K562 (cell line): ENCODE measurements around the gene TAP2. TPM values are rescaled to one million over a fixed set of nuclear protein-coding genes. Genes with fewer than 3 reads are reported as not detected.
"Not testable (repeated sequence)": the region's sequence is repeated elsewhere in the genome, so short reads cannot be mapped to it uniquely, and the experiment has no call there.

Experiments
- ATAC-seq: fragments of 200-7000 bp; cut with Tn5 transposase; 3 replicates; pipeline ENCODE4 v1.9.1; 2020; ENCODE audit warnings: moderate library complexity
- BruUV-seq: library from RNA; stranded (reverse); fragments of 400-500 nt; replicated peaks from 2 replicates; lab custom pipeline; 2021; lab: Mats Ljungman, UMichigan
- CTCF ChIA-PET: fragments of 300-600 bp; formaldehyde crosslinking; extraction: SDS; loops from one replicate; lab custom pipeline; 2021; ENCODE audit warnings: low intra/inter-chr PET ratio; lab: Yijun Ruan, JAX
- POLR2A ChIA-PET: fragments of 300-600, 350-650 bp; sonication (Branson Sonifier 250); formaldehyde crosslinking; extraction: SDS; loops from one replicate; lab custom pipeline; 2021; ENCODE audit warnings: antibody characterized with exemption, inconsistent platforms; lab: Yijun Ruan, JAX
- DNase-seq, 4 experiments: peaks; one replicate each; pipeline versions ENCODE4 v3.0.0 to v3.0.0-alpha.2; 2011 to 2018; ENCODE audit warnings: low spot score in 3 of 4, mixed read lengths in 3 of 4; ENCODE audit errors: extremely low read depth in 1 of 4
- FAIRE-seq: peaks from 2 replicates; lab custom pipeline; 2011; peaks lifted over from hg19 to GRCh38; lab: Jason Lieb, UNC
- H2AFZ ChIP-seq: 2 replicates; pipeline ENCODE4 v1.6.0; 2011; ENCODE audit warnings: low read depth, low read length, control low read depth, inconsistent platforms
- H3K27ac ChIP-seq: fragments of 200-600 bp; 3 replicates; pipeline ENCODE4 v1.8.0; 2011; ENCODE audit warnings: low read depth, mild to moderate bottlenecking, control low read depth, inconsistent platforms, low read length, moderate library complexity, mixed read lengths; ENCODE audit errors: extremely low read depth
- H3K27me3 ChIP-seq, 2 experiments: fragments of 300-600 bp in 1 of 2; 2 replicates in 1 of 2; 3 replicates in 1 of 2; pipeline versions ENCODE4 v1.6.0 to v1.8.0; 2011; ENCODE audit warnings: inconsistent platforms in 2 of 2, low read length in 2 of 2, mild to moderate bottlenecking in 1 of 2, mixed read lengths in 1 of 2, moderate library complexity in 1 of 2; ENCODE audit not compliant: control insufficient read depth in 2 of 2, insufficient read depth in 2 of 2
- H3K36me3 ChIP-seq: fragments of 300-600 bp; 3 replicates; pipeline ENCODE4 v1.8.0; 2011; ENCODE audit warnings: mild to moderate bottlenecking, low read length, inconsistent platforms; ENCODE audit not compliant: control insufficient read depth, insufficient read depth
- H3K4me1 ChIP-seq, 2 experiments: fragments of 200-600 bp in 1 of 2; replicated peaks in 1 of 2; 2 replicates in 1 of 2; 3 replicates in 1 of 2; pipeline versions ENCODE4 v1.5.1 to v1.8.0; 2011; ENCODE audit warnings: inconsistent platforms in 2 of 2, low read length in 2 of 2, mild to moderate bottlenecking in 1 of 2, mixed read lengths in 1 of 2, moderate library complexity in 1 of 2; ENCODE audit not compliant: control insufficient read depth in 2 of 2, insufficient read depth in 2 of 2
- H3K4me2 ChIP-seq: 2 replicates; pipeline ENCODE4 v1.6.1; 2011; ENCODE audit warnings: low read length, control low read depth, inconsistent platforms, mixed read lengths; ENCODE audit not compliant: insufficient read depth
- H3K4me3 ChIP-seq: fragments of 200-600 bp; sonication (generic), shearing (Covaris generic); 2 replicates; pipeline ENCODE4 v1.5.1; 2016; ENCODE audit warnings: control low read depth, inconsistent platforms
- H3K79me2 ChIP-seq: fragments of 200-600 bp; 3 replicates; pipeline ENCODE4 v1.8.0; 2011; ENCODE audit warnings: low read length, inconsistent platforms; ENCODE audit not compliant: control insufficient read depth, insufficient read depth
- H3K9ac ChIP-seq, 2 experiments: 2 replicates each; pipeline versions ENCODE4 v1.6.0 to v1.6.1; 2011; ENCODE audit warnings: low read depth in 2 of 2, low read length in 2 of 2, control low read depth in 1 of 2, inconsistent platforms in 1 of 2, mild to moderate bottlenecking in 1 of 2, mixed read lengths in 1 of 2; ENCODE audit not compliant: insufficient read depth in 1 of 2
- H3K9me1 ChIP-seq: one replicate; pipeline ENCODE4 v1.6.0; 2011; ENCODE audit warnings: inconsistent platforms, mild to moderate bottlenecking, low read length, moderate library complexity; ENCODE audit not compliant: control insufficient read depth, insufficient read depth
- H3K9me3 ChIP-seq: replicated peaks from 2 replicates; pipeline ENCODE4 v1.5.1; 2011; ENCODE audit warnings: low read depth, low read length, inconsistent platforms; ENCODE audit not compliant: control insufficient read depth, insufficient read depth
- H4K20me1 ChIP-seq: replicated peaks from 2 replicates; pipeline ENCODE4 v1.6.1; 2011; ENCODE audit warnings: low read length, inconsistent platforms, mixed read lengths; ENCODE audit not compliant: control insufficient read depth, insufficient read depth
- SIN3B ChIP-seq: fragments of 450-650 bp; IDR thresholded peaks from 2 replicates; pipeline ENCODE4 v1.6.1; 2017; ENCODE audit warnings: low read depth, mild to moderate bottlenecking, moderate library complexity
- ZBTB7A ChIP-seq: IDR thresholded peaks from 2 replicates; pipeline ENCODE4 v1.6.1; 2011; ENCODE audit warnings: low read depth, mild to moderate bottlenecking, low read length, moderate library complexity, borderline replicate concordance; ENCODE audit not compliant: control insufficient read depth
- ZNF445 ChIP-seq: fragments of 250-450 bp; sonication (Bioruptor Pico); IDR thresholded peaks from 2 replicates; pipeline ENCODE4 v1.4.0; 2020; ENCODE audit warnings: low read depth, mild to moderate bottlenecking, moderate library complexity
- ZNF583 ChIP-seq: fragments of 250-450 bp; sonication (Bioruptor Pico); IDR thresholded peaks from 2 replicates; pipeline ENCODE4 v1.4.0; 2020
- ZZZ3 ChIP-seq: fragments of 450-650 bp; IDR thresholded peaks from 2 replicates; pipeline ENCODE4 v1.6.1; 2016; ENCODE audit warnings: antibody characterized with exemption, mild to moderate bottlenecking, moderate library complexity
- WGBS: fragments of 100-300 bp; shearing (Covaris generic); methylation state at CpG from one replicate; pipeline ENCODE4 v1.1.6; 2016; ENCODE audit warnings: low coverage, mixed read lengths; ENCODE audit not compliant: insufficient coverage; ENCODE audit errors: missing lambda C conversion rate; 5-methylcytosine and 5-hydroxymethylcytosine counted together
- in situ Hi-C: fragments of 300-500 bp; cut with MboI; formaldehyde crosslinking; loops from 4 replicates; pipeline ENCODE4 v1.15.0; 2018; ENCODE audit warnings: inconsistent platforms, mixed read lengths
- intact Hi-C: fragments of 100-400 bp; cut with micrococcal nuclease; formaldehyde crosslinking; loops from 2 replicates; pipeline ENCODE4 v1.14.2; 2022
- polyA plus RNA-seq, 8 experiments: library from polyadenylated mRNA; depleted of rRNA in 4 of 8; stranded (reverse) in 5 of 8; unstranded in 3 of 8; fragments of >200 nt; fragmentation: Nextera tagmentation in 2 of 8; fragmentation: Illumina TruSeq in 1 of 8; extraction: Ambion mirVana in 2 of 8; extraction: Trizol in 1 of 8; gene quantifications; 2 replicates each; pipeline versions ENCODE4 v1.2.1 to v1.2.3, GENCODE V29; 2011 to 2014; ENCODE audit warnings: inconsistent platforms in 1 of 8, missing spikeins in 1 of 8
- total RNA-seq, 7 experiments: library from RNA; depleted of rRNA in 6 of 7; stranded (reverse); fragments of >200 nt in 6 of 7; fragmentation: Illumina TruSeq in 2 of 7; extraction: Trizol in 2 of 7; gene quantifications; 2 replicates each; pipeline versions ENCODE4 v1.2.1 to v1.2.3, GENCODE V29; 2011 to 2021; ENCODE audit warnings: low replicate concordance in 1 of 7

The TAP2 gene
- total and polyA plus RNA-seq, 9 of the 15 experiments (the other 6 are each of a cell fraction or from before 2014, with no cell fraction given): 2.0 to 53.5 (median 19.6) TPM

- POLR2A ChIA-PET: interaction anchor here (0.9 to 1.1 kb wide), 2 partner anchors 89 to 91 kb away, joined by 3 read pairs; no protein-coding TSS in a partner anchor
- FAIRE-seq (no peak), ATAC-seq (no peak), DNase-seq (no peak)
- CTCF ChIA-PET: interaction anchor here (0.6 kb wide), 1 partner anchor 82 kb away, joined by 3 read pairs; no protein-coding TSS in a partner anchor
- in situ Hi-C loops: loop anchor here (5.0 kb wide), 1 partner anchor 54 kb away; no protein-coding TSS in a partner anchor
- TF ChIP-seq ZNF583 (CRISPR knock-in tag) (no peak), ZZZ3 (no peak), ZBTB7A (no peak), ZNF445 (CRISPR knock-in tag) (no peak), SIN3B (no peak)
- Histone ChIP-seq H3K9me3 (no peaks in the 10 kb centered on the region), H3K9me1 (no peaks in the 10 kb centered on the region), H3K9ac (no peak overlapping the region), H3K36me3 (no peaks in the 10 kb centered on the region), H3K4me1 (peaks cover 0 to 4% of the 10 kb centered on the region in 2 experiments; a peak in 2 of 5 replicates), H3K4me2 (no peak overlapping the region), H4K20me1 (no peaks in the 10 kb centered on the region), H3K27ac (no peak overlapping the region), H2AFZ (no peak overlapping the region), H3K4me3 (no peak overlapping the region), H3K79me2 (no peaks in the 10 kb centered on the region), H3K27me3 (peaks cover 17 to 18% of the 10 kb centered on the region in 2 experiments)
- 0% methylated on average over 1 of the region's 1 CpG for WGBS
- intact Hi-C loops: loop anchor here (10.0 kb wide), 1 partner anchor 212 kb away; no protein-coding TSS in a partner anchor
- BruUV-seq: no TSS peak
Measured at GRCh38 chr6:32882879-32883250, 44.3 kb upstream of the TAP2 start.

DNA sequence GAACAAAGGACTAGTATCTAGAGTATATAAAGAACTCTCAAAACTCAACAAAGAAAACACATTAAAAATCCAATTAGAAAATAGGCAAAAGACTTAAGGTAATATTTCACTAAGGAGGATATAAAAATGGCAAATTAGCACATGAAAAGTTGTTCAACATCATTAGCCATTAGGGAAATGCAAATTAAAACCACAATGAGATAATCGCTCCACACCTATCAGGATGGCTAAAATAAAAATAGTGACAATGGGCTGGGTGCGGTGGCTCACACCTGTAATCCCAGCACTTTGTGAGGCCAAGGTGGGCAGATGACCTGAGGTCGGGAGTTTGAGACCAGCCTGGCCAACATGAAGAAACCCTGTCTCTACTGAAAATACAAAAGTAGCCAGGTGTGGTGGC lies 42.4 kb upstream of the TAP2 start:
- H3K27ac ChIP-seq, H3K79me2 ChIP-seq, H3K9ac ChIP-seq, H4K20me1 ChIP-seq, FAIRE-seq, BruUV-seq, CTCF ChIA-PET, DNase-seq, H2AFZ ChIP-seq, H3K4me2 ChIP-seq, ATAC-seq, H3K9me3 ChIP-seq, H3K4me1 ChIP-seq, H3K9me1 ChIP-seq, H3K36me3 ChIP-seq, H3K4me3 ChIP-seq: not testable (repeated sequence)
- intact Hi-C loops: loop anchor here (10.0 kb wide), 1 partner anchor 214 kb away; no protein-coding TSS in a partner anchor
- H3K27me3 ChIP-seq: peaks cover 14% of the 10 kb centered on the region in 2 experiments; a peak in 4 of 5 replicates
- WGBS: 3% methylated on average over 3 of the region's 3 CpGs
- in situ Hi-C loops: loop anchor here (5.0 kb wide), 1 partner anchor 56 kb away; no protein-coding TSS in a partner anchor
- POLR2A ChIA-PET: interaction anchor here (0.7 to 1.4 kb wide), 2 partner anchors 101 to 417 kb away, joined by 3 to 4 read pairs; no protein-coding TSS in a partner anchor
